SK-N-SH treated with all-trans-retinoic acid at 6 μM for 48 hours (cell line): ENCODE measurements around the gene C3orf38.

ENCODE experiments used
- ATAC-seq: fragments of 200-7000 bp; cut with Tn5 transposase; 3 replicates; pipeline ENCODE4 v1.9.1; 2020; ENCODE audit warnings: mild to moderate bottlenecking, moderate library complexity
- ARNTL ChIP-seq: fragments of 450-650 bp; formaldehyde crosslinking; IDR thresholded peaks from 2 replicates; pipeline ENCODE4 v1.5.0; 2020; ENCODE audit warnings: low read depth, mild to moderate bottlenecking, moderate library complexity, borderline replicate concordance
- BACH2 ChIP-seq: fragments of 250-450 bp; sonication (Bioruptor Pico); IDR thresholded peaks from 2 replicates; pipeline ENCODE4 v1.9.0; 2021; ENCODE audit warnings: mild to moderate bottlenecking, borderline replicate concordance
- CSDC2 ChIP-seq: fragments of 250-450 bp; sonication (Bioruptor Pico); IDR thresholded peaks from 2 replicates; pipeline ENCODE4 v1.5.0; 2020; ENCODE audit warnings: mild to moderate bottlenecking, moderate library complexity
- ESRRG ChIP-seq: fragments of 250-450 bp; sonication (Bioruptor Pico); IDR thresholded peaks from 2 replicates; pipeline ENCODE4 v1.6.1; 2021; ENCODE audit warnings: mild to moderate bottlenecking
- GLIS3 ChIP-seq: fragments of 250-450 bp; sonication (Bioruptor Pico); IDR thresholded peaks from 2 replicates; pipeline ENCODE4 v1.5.0; 2020; ENCODE audit warnings: mild to moderate bottlenecking, moderate library complexity
- ISL1 ChIP-seq: fragments of 250-450 bp; sonication (Bioruptor Pico); IDR thresholded peaks from 2 replicates; pipeline ENCODE4 v2.1.2; 2022; ENCODE audit warnings: mild to moderate bottlenecking, moderate library complexity
- OSR1 ChIP-seq: fragments of 250-450 bp; sonication (Bioruptor Pico); IDR thresholded peaks from 2 replicates; pipeline ENCODE4 v1.8.0; 2022; ENCODE audit warnings: moderate library complexity, mild to moderate bottlenecking, inconsistent platforms
- PPARA ChIP-seq: fragments of 250-450 bp; sonication (Bioruptor Pico); IDR thresholded peaks from 2 replicates; pipeline ENCODE4 v1.5.0; 2020; ENCODE audit warnings: mild to moderate bottlenecking, borderline replicate concordance
- RARB ChIP-seq: fragments of 250-450 bp; sonication (Bioruptor Pico); IDR thresholded peaks from 2 replicates; pipeline ENCODE4 v1.8.0; 2021; ENCODE audit warnings: mild to moderate bottlenecking, moderate library complexity
- SNAI2 ChIP-seq: fragments of 250-450 bp; sonication (Bioruptor Pico); IDR thresholded peaks from 2 replicates; pipeline ENCODE4 v1.5.0; 2020; ENCODE audit warnings: mild to moderate bottlenecking, moderate library complexity
- TCF4 ChIP-seq: fragments of 250-450 bp; sonication (Bioruptor Pico); IDR thresholded peaks from 2 replicates; pipeline ENCODE4 v1.8.0; 2021; ENCODE audit warnings: mild to moderate bottlenecking, moderate library complexity, borderline replicate concordance
- TOX ChIP-seq: fragments of 250-450 bp; sonication (Bioruptor Pico); IDR thresholded peaks from 2 replicates; pipeline ENCODE4 v1.8.0; 2021; ENCODE audit warnings: mild to moderate bottlenecking, moderate library complexity, borderline replicate concordance
- ZC3H10 ChIP-seq: fragments of 250-450 bp; sonication (Bioruptor Pico); IDR thresholded peaks from 2 replicates; pipeline ENCODE4 v1.5.1; 2021; ENCODE audit warnings: mild to moderate bottlenecking, moderate library complexity
- ZFP3 ChIP-seq: fragments of 250-450 bp; sonication (Bioruptor Pico); IDR thresholded peaks from 2 replicates; pipeline ENCODE4 v1.5.0; 2020; ENCODE audit warnings: mild to moderate bottlenecking, moderate library complexity
- ZFP30 ChIP-seq: fragments of 450-650 bp; formaldehyde crosslinking; IDR thresholded peaks from 2 replicates; pipeline ENCODE4 v1.5.0; 2022; ENCODE audit warnings: mild to moderate bottlenecking, moderate library complexity
- ZNF565 ChIP-seq: fragments of 450-650 bp; formaldehyde crosslinking; conservative IDR thresholded peaks from 2 replicates; pipeline ENCODE4 v1.5.0; 2020; ENCODE audit warnings: low read depth, mild to moderate bottlenecking, moderate library complexity
- ZNF70 ChIP-seq: fragments of 450-650 bp; formaldehyde crosslinking; IDR thresholded peaks from 2 replicates; pipeline ENCODE4 v1.5.0; 2020; ENCODE audit warnings: mild to moderate bottlenecking, moderate library complexity
- ZNF8 ChIP-seq: fragments of 450-650 bp; formaldehyde crosslinking; IDR thresholded peaks from 2 replicates; pipeline ENCODE4 v1.5.0; 2020; ENCODE audit warnings: mild to moderate bottlenecking, moderate library complexity
- TF ChIP-seq, protein P1 (sequence below): fragments of 250-450 bp; sonication (Bioruptor Pico); IDR thresholded peaks from 2 replicates; pipeline ENCODE4 v1.8.0; 2020; ENCODE audit warnings: mild to moderate bottlenecking, moderate library complexity, borderline replicate concordance
- TF ChIP-seq, protein P2 (sequence below): fragments of 250-450 bp; sonication (Bioruptor Pico); IDR thresholded peaks from 2 replicates; pipeline ENCODE4 v1.8.0; 2021; ENCODE audit warnings: low read depth, mild to moderate bottlenecking, moderate library complexity, borderline replicate concordance
- TF ChIP-seq, protein P3 (sequence below): fragments of 250-450 bp; sonication (Bioruptor Pico); IDR thresholded peaks from 2 replicates; pipeline ENCODE4 v1.5.1; 2021; ENCODE audit warnings: mild to moderate bottlenecking, moderate library complexity
- TF ChIP-seq, protein P4 (sequence below): fragments of 250-450 bp; sonication (Bioruptor Pico); IDR thresholded peaks from 2 replicates; pipeline ENCODE4 v1.5.1; 2020; ENCODE audit warnings: low read depth, mild to moderate bottlenecking, moderate library complexity
- TF ChIP-seq, protein P5 (sequence below): fragments of 250-450 bp; sonication (Bioruptor Pico); IDR thresholded peaks from 2 replicates; pipeline ENCODE4 v1.5.0; 2020; ENCODE audit warnings: mild to moderate bottlenecking, moderate library complexity

C3orf38 gene

DNA sequence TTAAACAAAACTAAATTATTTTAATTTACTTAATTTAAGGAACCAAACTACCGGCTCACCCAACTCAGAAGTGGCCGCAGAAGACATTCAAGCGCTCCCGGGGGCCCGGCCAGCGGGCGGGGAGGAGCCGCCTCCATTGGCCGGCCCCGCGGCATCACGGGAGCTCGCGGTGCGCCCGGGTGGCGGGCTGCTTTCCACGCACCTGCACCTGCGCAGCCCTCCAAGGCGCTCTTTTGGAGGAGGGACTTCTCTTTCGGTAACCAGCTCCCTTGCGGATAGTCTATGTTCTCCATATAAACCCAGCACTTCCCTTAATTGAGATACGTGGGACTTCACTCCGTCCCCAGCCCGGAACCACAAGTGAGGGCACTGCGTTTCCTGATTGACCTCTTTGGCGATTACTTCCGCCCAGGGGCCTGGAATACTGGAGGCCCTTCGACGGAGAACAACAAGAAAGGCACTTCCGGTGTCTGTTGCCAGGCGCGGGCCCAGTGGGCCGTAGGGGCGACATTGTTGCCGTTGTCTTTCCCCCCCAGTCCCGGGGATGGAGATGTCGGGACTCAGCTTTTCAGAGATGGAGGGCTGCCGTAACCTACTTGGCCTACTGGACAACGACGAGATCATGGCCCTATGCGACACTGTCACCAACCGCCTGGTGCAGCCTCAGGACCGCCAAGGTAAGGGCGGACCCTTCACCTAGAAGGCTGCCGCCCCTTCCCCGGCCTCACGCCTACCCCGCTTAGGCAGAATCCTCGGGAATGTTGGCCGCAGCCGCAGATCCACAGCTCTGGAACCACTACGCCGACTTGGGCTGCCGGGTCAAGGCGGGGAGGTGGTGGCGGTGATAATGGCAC lies at the start of gene C3orf38:
C3orf38 (plus strand) TSS at position 451 of the 854 bp plus-strand sequence; CDS start at position 545, 94 bp downstream.
- 0 out of 2 replicates have a peak, but pooled peaks have one; percentile 22 for TF ChIP-seq RARB (CRISPR knock-in tag)
- TF ChIP-seq, protein P1, sequence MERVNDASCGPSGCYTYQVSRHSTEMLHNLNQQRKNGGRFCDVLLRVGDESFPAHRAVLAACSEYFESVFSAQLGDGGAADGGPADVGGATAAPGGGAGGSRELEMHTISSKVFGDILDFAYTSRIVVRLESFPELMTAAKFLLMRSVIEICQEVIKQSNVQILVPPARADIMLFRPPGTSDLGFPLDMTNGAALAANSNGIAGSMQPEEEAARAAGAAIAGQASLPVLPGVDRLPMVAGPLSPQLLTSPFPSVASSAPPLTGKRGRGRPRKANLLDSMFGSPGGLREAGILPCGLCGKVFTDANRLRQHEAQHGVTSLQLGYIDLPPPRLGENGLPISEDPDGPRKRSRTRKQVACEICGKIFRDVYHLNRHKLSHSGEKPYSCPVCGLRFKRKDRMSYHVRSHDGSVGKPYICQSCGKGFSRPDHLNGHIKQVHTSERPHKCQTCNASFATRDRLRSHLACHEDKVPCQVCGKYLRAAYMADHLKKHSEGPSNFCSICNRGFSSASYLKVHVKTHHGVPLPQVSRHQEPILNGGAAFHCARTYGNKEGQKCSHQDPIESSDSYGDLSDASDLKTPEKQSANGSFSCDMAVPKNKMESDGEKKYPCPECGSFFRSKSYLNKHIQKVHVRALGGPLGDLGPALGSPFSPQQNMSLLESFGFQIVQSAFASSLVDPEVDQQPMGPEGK (CRISPR knock-in tag) = no peak
- TF ChIP-seq, protein P2, sequence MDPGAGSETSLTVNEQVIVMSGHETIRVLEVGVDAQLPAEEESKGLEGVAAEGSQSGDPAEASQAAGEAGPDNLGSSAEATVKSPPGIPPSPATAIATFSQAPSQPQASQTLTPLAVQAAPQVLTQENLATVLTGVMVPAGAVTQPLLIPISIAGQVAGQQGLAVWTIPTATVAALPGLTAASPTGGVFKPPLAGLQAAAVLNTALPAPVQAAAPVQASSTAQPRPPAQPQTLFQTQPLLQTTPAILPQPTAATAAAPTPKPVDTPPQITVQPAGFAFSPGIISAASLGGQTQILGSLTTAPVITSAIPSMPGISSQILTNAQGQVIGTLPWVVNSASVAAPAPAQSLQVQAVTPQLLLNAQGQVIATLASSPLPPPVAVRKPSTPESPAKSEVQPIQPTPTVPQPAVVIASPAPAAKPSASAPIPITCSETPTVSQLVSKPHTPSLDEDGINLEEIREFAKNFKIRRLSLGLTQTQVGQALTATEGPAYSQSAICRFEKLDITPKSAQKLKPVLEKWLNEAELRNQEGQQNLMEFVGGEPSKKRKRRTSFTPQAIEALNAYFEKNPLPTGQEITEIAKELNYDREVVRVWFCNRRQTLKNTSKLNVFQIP (CRISPR knock-in tag) = peak; percentile 71; the same call in 1 of the 2 replicates
- no peak for TF ChIP-seq TCF4 (CRISPR knock-in tag)
- TF ChIP-seq GLIS3 = no peak
- 0 out of 2 replicates have a peak, but pooled peaks have one; percentile 26 for TF ChIP-seq ISL1 (CRISPR knock-in tag)
- peak; percentile 95 for ATAC-seq

DNA sequence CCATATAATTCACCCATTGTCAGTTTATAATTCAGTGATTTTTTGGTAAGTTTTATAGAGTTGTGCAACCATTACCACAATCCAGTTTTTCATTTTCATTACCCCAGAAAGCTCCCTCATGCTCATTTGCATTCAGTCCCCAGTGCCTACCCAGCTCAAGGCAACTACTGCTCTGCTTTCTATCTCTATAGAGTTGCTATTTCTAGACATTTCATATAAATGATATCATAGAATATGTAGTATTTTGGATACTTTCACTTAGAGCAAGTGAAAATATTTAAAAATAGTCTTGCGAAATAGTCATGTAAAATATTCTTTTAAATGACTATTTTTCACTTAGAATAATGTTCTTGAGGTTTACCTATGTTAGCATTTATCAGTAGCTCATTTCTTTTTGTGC lies 48.6 kb upstream of the C3orf38 start:
- TF ChIP-seq, protein P2 (CRISPR knock-in tag) = no peak
- TF ChIP-seq ZFP3 (CRISPR knock-in tag) (no peak), ZFP30 (CRISPR knock-in tag) (no peak), ESRRG (CRISPR knock-in tag) (no peak)
- TF ChIP-seq, all 23 proteins: peak for 0
- ATAC-seq = no peak

DNA sequence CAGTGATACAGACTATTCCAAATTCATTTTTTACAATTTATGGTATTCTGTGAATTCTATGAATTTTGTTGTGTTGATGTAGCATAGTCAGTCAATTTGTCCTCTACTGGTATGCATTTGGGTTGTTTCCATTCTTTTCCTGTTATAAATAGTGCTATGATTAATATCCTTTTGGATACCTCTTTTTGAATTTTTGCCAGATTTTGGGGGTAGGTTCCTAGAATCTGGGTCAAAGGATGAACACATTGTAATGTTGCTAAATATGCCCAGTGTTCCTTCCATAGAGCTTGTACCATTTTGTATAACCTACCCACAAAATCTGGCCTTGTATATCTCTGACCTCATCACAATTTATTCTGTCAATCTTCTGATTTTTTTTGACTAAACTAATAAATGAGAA lies 44.4 kb upstream of the C3orf38 start:
- no peak for TF ChIP-seq RARB (CRISPR knock-in tag)
- TF ChIP-seq PPARA = no peak
- TF ChIP-seq, protein P3, sequence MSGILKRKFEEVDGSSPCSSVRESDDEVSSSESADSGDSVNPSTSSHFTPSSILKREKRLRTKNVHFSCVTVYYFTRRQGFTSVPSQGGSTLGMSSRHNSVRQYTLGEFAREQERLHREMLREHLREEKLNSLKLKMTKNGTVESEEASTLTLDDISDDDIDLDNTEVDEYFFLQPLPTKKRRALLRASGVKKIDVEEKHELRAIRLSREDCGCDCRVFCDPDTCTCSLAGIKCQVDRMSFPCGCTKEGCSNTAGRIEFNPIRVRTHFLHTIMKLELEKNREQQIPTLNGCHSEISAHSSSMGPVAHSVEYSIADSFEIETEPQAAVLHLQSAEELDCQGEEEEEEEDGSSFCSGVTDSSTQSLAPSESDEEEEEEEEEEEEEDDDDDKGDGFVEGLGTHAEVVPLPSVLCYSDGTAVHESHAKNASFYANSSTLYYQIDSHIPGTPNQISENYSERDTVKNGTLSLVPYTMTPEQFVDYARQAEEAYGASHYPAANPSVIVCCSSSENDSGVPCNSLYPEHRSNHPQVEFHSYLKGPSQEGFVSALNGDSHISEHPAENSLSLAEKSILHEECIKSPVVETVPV = no peak
- TF ChIP-seq SNAI2 (CRISPR knock-in tag) = no peak
- no peak for TF ChIP-seq ISL1 (CRISPR knock-in tag)
- no peak for TF ChIP-seq TOX (CRISPR knock-in tag)
- TF ChIP-seq ZFP3 (CRISPR knock-in tag) = no peak
- no peak for TF ChIP-seq OSR1
- TF ChIP-seq, protein P4, sequence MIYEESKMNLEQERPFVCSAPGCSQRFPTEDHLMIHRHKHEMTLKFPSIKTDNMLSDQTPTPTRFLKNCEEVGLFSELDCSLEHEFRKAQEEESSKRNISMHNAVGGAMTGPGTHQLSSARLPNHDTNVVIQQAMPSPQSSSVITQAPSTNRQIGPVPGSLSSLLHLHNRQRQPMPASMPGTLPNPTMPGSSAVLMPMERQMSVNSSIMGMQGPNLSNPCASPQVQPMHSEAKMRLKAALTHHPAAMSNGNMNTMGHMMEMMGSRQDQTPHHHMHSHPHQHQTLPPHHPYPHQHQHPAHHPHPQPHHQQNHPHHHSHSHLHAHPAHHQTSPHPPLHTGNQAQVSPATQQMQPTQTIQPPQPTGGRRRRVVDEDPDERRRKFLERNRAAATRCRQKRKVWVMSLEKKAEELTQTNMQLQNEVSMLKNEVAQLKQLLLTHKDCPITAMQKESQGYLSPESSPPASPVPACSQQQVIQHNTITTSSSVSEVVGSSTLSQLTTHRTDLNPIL (CRISPR knock-in tag) = no peak
- no peak for TF ChIP-seq ESRRG (CRISPR knock-in tag)
- TF ChIP-seq BACH2 (CRISPR knock-in tag) = no peak
- TF ChIP-seq, protein P5, sequence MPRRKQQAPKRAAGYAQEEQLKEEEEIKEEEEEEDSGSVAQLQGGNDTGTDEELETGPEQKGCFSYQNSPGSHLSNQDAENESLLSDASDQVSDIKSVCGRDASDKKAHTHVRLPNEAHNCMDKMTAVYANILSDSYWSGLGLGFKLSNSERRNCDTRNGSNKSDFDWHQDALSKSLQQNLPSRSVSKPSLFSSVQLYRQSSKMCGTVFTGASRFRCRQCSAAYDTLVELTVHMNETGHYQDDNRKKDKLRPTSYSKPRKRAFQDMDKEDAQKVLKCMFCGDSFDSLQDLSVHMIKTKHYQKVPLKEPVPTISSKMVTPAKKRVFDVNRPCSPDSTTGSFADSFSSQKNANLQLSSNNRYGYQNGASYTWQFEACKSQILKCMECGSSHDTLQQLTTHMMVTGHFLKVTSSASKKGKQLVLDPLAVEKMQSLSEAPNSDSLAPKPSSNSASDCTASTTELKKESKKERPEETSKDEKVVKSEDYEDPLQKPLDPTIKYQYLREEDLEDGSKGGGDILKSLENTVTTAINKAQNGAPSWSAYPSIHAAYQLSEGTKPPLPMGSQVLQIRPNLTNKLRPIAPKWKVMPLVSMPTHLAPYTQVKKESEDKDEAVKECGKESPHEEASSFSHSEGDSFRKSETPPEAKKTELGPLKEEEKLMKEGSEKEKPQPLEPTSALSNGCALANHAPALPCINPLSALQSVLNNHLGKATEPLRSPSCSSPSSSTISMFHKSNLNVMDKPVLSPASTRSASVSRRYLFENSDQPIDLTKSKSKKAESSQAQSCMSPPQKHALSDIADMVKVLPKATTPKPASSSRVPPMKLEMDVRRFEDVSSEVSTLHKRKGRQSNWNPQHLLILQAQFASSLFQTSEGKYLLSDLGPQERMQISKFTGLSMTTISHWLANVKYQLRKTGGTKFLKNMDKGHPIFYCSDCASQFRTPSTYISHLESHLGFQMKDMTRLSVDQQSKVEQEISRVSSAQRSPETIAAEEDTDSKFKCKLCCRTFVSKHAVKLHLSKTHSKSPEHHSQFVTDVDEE (CRISPR knock-in tag) = no peak
- no peak for TF ChIP-seq CSDC2 (CRISPR knock-in tag)
- TF ChIP-seq ZNF70 = no peak
- no peak for TF ChIP-seq ZNF565 (CRISPR knock-in tag)
- no peak for TF ChIP-seq ZNF8 (CRISPR knock-in tag)
- no peak for TF ChIP-seq ZC3H10 (CRISPR knock-in tag)
- TF ChIP-seq, protein P1 (CRISPR knock-in tag) = no peak
- TF ChIP-seq ARNTL (CRISPR knock-in tag) = no peak
- no peak for ATAC-seq
